Naive thymus-derived CD8-positive, alpha-beta T cell (primary cell): Measurements from ENCODE around the gene PDZD2. TPM values are rescaled to one million over a fixed set of nuclear protein-coding genes. Genes with fewer than 3 reads are reported as not detected.

Experiments
- ATAC-seq, 2 donors: fragments of 150-1000 bp; cut with Tn5 transposase in 1 of 2; sonication (Bioruptor Pico), chemical (Tn5 transposase) in 1 of 2; 1 replicate in 1 of 2; 2 replicates in 1 of 2; pipeline ENCODE4 v1.10.0; 2021; ENCODE audit warnings: mild to moderate bottlenecking in 2 of 2, moderate library complexity in 2 of 2
- POLR2A ChIA-PET: fragments of 350-600 bp; sonication (Branson Sonifier 250); formaldehyde crosslinking; loops from one replicate; lab custom pipeline; 2021; ENCODE audit warnings: antibody characterized with exemption; lab: Charles Lee
- DNase-seq, 10 donors: peaks; one replicate each; pipeline versions ENCODE4 v3.0.0 to v3.0.0-alpha.2; 2020 to 2022
- H3K27ac Mint-ChIP-seq, 10 donors: one replicate each; pipeline ENCODE4 v1.8.0; 2020 to 2022; ENCODE audit warnings: mild to moderate bottlenecking in 10 of 10, mixed read lengths in 10 of 10, moderate library complexity in 4 of 10, inconsistent platforms in 1 of 10
- H3K27me3 Mint-ChIP-seq, 5 donors: one replicate each; pipeline ENCODE4 v1.8.0; 2021 to 2022; ENCODE audit warnings: mixed read lengths in 5 of 5
- H3K36me3 Mint-ChIP-seq, 3 donors: one replicate each; pipeline ENCODE4 v1.8.0; 2020 to 2022; ENCODE audit warnings: mixed read lengths in 3 of 3, mild to moderate bottlenecking in 2 of 3, inconsistent platforms in 1 of 3
- H3K4me1 Mint-ChIP-seq, 4 donors: one replicate each; pipeline ENCODE4 v1.8.0; 2021 to 2022; ENCODE audit warnings: mixed read lengths in 4 of 4
- H3K4me3 Mint-ChIP-seq, 10 donors: one replicate each; pipeline ENCODE4 v1.8.0; 2020 to 2022; ENCODE audit warnings: mild to moderate bottlenecking in 10 of 10, mixed read lengths in 10 of 10, moderate library complexity in 6 of 10, inconsistent platforms in 1 of 10
- H3K9me3 Mint-ChIP-seq, 9 donors: one replicate each; pipeline ENCODE4 v1.8.0; 2020 to 2022; ENCODE audit warnings: mixed read lengths in 9 of 9, mild to moderate bottlenecking in 3 of 9, inconsistent platforms in 1 of 9, moderate library complexity in 1 of 9
- polyA plus RNA-seq, 3 donors: library from polyadenylated mRNA; unstranded; fragments of 300-500 nt; fragmentation: Illumina TruSeq; gene quantifications; one replicate each; pipeline ENCODE4 v1.2.3, GENCODE V29; 2021
- total RNA-seq, 8 experiments: library from RNA in 2 of 8; stranded (reverse) in 2 of 8; gene quantifications; one replicate each; pipeline ENCODE4 v1.2.3 and lab custom pipeline; 2021 to 2026

PDZD2 gene
- total and polyA plus RNA-seq, 5 experiments from 2014 or later: 0.73 to 1.7 (median 1.3) TPM; not detected in 1

DNA sequence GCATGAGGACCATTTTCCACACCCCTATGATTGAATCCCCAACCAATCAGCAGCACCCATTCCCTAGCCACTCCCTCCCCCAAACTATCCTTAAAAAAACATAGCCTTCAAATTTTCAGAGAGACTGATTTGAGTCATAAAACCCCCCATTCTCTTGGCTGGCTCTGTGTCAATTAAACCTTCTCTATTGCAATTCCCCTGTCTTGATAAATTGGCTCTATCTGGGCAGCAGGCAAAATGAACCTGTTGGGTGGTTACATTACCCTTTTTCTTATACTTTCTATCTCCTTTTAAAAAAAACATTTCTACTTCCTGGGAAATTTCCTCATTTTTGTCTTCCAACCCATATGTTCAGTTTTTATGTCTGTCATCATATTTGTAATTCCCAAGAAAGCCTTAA lies 220.2 kb downstream of the PDZD2 start:
- Mint-ChIP-seq H3K4me3 (no peak overlapping the region), H3K4me1 (peaks cover 23 to 42% (median 32%) of the 10 kb centered on the region in 4 donors)

DNA sequence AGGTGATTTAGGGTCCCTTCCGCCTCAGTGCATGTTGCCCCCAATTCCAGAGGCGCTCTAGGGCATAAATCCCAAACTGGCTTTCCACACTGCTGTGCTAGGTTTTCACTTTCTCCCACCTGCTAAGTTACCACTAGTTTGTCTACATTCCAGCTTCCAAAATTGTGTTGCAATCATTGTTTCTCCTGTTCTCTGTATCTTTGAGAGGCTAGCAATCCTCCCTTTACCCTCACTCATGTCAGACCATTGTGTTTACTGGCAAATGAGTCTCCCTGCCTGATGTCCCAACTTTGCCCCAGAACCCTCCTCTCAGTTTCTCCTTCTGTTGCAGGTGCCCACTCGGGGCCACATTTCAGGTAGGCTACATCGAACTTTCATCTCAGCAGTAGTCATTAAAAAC lies 221.3 kb downstream of the PDZD2 start:
- Mint-ChIP-seq H3K36me3 (peaks cover 0 to 25% (median 16%) of the 10 kb centered on the region in 3 donors), H3K27me3 (peaks cover 0 to 20% (median 0%) of the 10 kb centered on the region in 5 donors), H3K27ac (peak overlapping the region in 4 of 10 donors; percentile 40 to 87 (median 82)), H3K4me1 (peaks cover 18 to 44% (median 24%) of the 10 kb centered on the region in 4 donors), H3K9me3 (peaks cover 0 to 33% (median 22%) of the 10 kb centered on the region in 9 donors), H3K4me3 (no peak overlapping the region)
- no peak for ATAC-seq
- POLR2A ChIA-PET: no interaction called here
- DNase-seq: no peak

More for the DNA sequence above, 220.2 kb downstream of the PDZD2 start:
- DNase-seq (no peak), ATAC-seq (no peak)
- Mint-ChIP-seq H3K36me3 (peaks cover 0 to 25% (median 16%) of the 10 kb centered on the region in 3 donors), H3K27ac (peak overlapping the region in 2 of 10 donors; percentile 11 to 63), H3K9me3 (peaks cover 0 to 33% (median 22%) of the 10 kb centered on the region in 9 donors), H3K27me3 (peaks cover 0 to 26% (median 4%) of the 10 kb centered on the region in 5 donors)
- POLR2A ChIA-PET: no interaction called here

DNA sequence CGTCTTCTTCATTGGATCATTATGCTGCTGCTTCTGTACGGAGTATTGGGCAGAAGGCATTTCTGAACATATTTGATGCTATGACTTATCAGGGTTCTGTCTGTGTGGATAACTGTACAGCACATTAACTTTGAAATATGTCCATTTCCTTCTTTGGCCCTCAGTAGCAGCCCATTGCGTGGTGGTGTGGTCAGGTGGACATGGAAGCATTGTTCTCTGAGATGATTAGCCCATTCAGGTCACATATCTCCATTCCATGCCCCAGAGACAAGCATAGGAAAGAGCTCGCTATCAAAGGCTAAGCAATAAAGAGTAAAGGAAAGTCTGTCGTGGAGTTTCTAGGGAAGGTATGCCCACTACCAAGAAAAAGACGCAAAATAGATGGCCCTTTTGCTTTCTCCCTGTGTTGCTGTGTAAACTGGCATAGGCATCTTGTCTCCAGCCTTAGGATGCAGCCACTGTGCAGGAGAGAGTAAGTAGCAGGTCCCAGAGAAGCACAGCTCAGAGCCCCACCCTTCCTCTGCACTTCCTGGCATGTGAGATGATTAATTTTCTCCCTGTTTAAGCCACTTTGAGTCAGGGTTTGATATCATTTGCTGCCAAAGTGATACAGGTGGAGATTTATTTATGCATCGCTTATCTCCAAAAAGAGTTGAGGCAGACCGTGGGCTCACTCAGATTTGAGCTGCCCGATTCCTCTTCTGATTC lies 221.9 kb downstream of the PDZD2 start:
- H3K27ac Mint-ChIP-seq: peak overlapping the region in 8 of 10 donors; percentile 9 to 85 (median 72)
- DNase-seq: no peak
- peaks cover 15 to 42% (median 22%) of the 10 kb centered on the region in 4 donors for H3K4me1 Mint-ChIP-seq

DNA sequence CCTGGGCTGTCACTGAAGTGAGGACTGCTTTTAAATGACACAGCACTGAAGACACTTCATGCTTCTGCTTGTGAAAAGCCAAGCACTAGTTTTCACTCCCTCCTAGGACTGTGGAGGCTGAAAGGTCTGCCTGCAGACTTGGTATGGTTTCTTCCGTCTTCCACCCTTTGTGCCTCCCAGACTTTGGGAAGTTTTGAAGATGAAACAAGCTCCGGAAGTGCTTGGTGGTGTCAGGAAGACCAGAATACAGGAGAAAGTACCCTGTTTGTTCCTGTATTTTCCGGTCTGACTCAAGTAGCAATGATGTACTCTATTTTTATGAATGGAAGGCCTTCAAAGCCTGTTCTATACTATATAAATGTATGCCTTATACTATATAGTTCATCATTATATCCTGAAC lies 222.7 kb downstream of the PDZD2 start:
- peak overlapping the region in 8 of 10 donors; percentile 9 to 85 (median 72) for H3K27ac Mint-ChIP-seq
- H3K4me3 Mint-ChIP-seq: peak overlapping the region in 9 of 10 donors; percentile 32 to 63 (median 40)
- POLR2A ChIA-PET: no interaction called here
- H3K27me3 Mint-ChIP-seq: peaks cover 0 to 11% (median 0%) of the 10 kb centered on the region in 5 donors
- peaks cover 0 to 25% (median 16%) of the 10 kb centered on the region in 3 donors for H3K36me3 Mint-ChIP-seq
- peaks cover 19 to 49% (median 29%) of the 10 kb centered on the region in 4 donors for H3K4me1 Mint-ChIP-seq
- no peak for ATAC-seq
- H3K9me3 Mint-ChIP-seq: peaks cover 0 to 33% (median 22%) of the 10 kb centered on the region in 9 donors
- no peak for DNase-seq

More for the DNA sequence above, 221.9 kb downstream of the PDZD2 start:
- Mint-ChIP-seq H3K9me3 (peaks cover 0 to 33% (median 22%) of the 10 kb centered on the region in 9 donors), H3K27me3 (peaks cover 0 to 15% (median 0%) of the 10 kb centered on the region in 5 donors), H3K36me3 (peaks cover 0 to 25% (median 16%) of the 10 kb centered on the region in 3 donors), H3K4me3 (peak overlapping the region in 9 of 10 donors; percentile 6 to 63 (median 40))
- peak in 1 of 2 donors; percentile 57 for ATAC-seq
- POLR2A ChIA-PET: no interaction called here

DNA sequence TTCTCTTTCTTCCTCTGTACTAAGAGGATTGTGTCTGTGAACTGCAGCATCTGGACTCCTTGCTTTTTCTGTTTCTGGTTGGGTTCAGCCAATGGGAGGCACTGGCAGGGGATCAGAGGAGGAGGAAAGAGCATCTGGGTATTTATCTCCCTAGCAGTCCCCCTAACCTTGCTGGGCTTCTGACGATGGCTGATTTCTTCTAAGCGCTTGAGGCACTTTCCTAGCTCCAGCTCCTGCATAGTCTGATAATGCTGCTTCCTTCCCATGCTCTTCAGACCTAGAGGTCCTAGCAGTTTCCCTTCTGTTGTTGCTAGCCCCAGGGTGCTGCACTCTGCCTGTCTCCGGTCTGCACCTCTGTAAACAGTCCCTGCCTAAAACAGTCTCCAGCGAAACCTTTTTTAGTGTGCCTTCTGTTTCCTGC lies 225.1 kb downstream of the PDZD2 start:
- peak overlapping the region in 4 of 10 donors; percentile 10 to 59 (median 31) for H3K4me3 Mint-ChIP-seq
- H3K36me3 Mint-ChIP-seq: peaks cover 0 to 18% (median 14%) of the 10 kb centered on the region in 3 donors
- DNase-seq: no peak
- POLR2A ChIA-PET: interaction anchor here (0.6 to 5.5 kb wide), 4 partner anchors 10 to 213 kb away, joined by 3 to 53 read pairs (median 6); no protein-coding TSS in a partner anchor
- ATAC-seq: no peak
- H3K27ac Mint-ChIP-seq: peak overlapping the region in 8 of 10 donors; percentile 30 to 76 (median 60)
- peaks cover 0 to 19% (median 15%) of the 10 kb centered on the region in 9 donors for H3K9me3 Mint-ChIP-seq
- H3K27me3 Mint-ChIP-seq: peaks cover 0 to 4% (median 0%) of the 10 kb centered on the region in 5 donors
- H3K4me1 Mint-ChIP-seq: peaks cover 24 to 72% (median 42%) of the 10 kb centered on the region in 4 donors

DNA sequence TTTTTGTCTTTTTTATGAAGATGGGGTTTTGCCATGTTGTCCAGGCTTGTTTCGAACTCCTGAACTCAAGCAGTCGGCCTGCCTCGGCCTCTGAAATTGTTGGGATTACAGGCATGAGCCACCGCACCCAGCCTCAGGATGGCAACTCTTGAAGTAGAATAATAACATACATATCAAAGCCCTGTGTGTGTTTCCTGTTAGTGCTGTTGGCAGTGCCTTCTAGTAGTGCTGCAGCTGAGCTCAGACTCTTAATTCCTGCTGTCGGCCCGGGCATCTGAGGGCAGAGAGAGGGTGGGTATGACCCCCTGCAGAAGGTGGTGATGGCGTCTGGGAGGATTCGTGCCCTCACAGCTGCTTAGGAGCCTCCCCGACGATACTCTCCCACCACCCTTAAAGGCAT lies 227.2 kb downstream of the PDZD2 start:
- Mint-ChIP-seq H3K27ac (peak overlapping the region; percentile 90 to 98 (median 96)), H3K27me3 (peaks cover 0 to 7% (median 0%) of the 10 kb centered on the region in 5 donors), H3K36me3 (no peaks in the 10 kb centered on the region), H3K9me3 (no peaks in the 10 kb centered on the region), H3K4me3 (peak overlapping the region; percentile 78 to 95 (median 86)), H3K4me1 (peaks cover 19 to 77% (median 35%) of the 10 kb centered on the region in 4 donors)
- DNase-seq (peak in 6 of 10 donors; percentile 23 to 69 (median 44)), ATAC-seq (peak; percentile 60 to 70)
- POLR2A ChIA-PET: interaction anchor here (0.9 to 5.5 kb wide), 6 partner anchors 12 to 131 kb away, joined by 4 to 53 read pairs (median 6); no protein-coding TSS in a partner anchor

DNA sequence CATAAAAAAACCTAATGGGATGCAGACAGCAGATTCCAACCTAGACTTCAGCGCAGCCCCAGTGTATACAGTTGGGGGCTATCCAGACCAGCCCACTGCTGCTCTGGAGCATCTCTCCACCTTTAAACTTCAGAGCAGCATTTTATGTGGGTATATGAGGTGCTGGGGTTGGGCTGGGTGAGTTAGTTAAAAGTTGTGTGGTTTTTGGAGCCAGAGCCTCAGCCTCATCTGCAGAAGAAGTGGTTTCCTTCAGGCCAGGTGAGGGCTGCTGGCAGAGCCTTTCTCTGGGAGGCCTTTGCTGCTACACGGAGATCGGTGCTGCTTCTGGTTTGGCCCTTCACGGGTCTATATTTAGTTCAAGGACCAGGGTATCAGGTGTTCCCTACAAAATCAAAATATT lies 228.3 kb downstream of the PDZD2 start:
- POLR2A ChIA-PET: interaction anchor here (0.6 to 5.5 kb wide), 6 partner anchors 12 to 106 kb away, joined by 3 to 53 read pairs (median 6); no protein-coding TSS in a partner anchor
- DNase-seq: peak in 8 of 10 donors; percentile 6 to 72 (median 42)
- ATAC-seq: peak; percentile 87 to 88

DNA sequence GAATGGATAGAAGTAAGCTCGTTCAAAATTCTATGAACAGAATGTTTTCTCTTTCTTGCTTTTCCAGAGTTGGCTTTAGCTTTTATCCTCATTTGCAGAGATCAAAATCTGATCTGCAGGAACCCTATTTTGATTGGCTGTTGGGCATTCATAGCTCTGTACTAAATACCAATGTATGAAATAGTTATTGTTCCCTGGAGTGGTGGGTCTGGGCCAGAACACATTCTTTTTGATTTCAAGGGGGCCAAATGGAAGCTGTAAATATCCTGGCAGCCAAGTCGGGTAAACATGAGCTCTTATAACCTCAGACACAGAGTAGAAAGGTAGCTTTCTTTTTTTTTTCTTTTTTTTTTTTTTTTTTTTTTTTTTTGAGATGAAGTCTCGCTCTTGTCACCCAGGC lies 241.5 kb downstream of the PDZD2 start:
- POLR2A ChIA-PET: interaction anchor here (0.8 kb wide), 1 partner anchor 28 kb away, joined by 4 read pairs; no protein-coding TSS in a partner anchor
- no peak for ATAC-seq

More for the DNA sequence above, 228.3 kb downstream of the PDZD2 start:
- H3K27me3 Mint-ChIP-seq: peaks cover 0 to 7% (median 0%) of the 10 kb centered on the region in 5 donors
- H3K4me3 Mint-ChIP-seq: peak overlapping the region in 9 of 10 donors; percentile 80 to 95 (median 84)
- H3K9me3 Mint-ChIP-seq: no peaks in the 10 kb centered on the region
- peaks cover 16 to 76% (median 28%) of the 10 kb centered on the region in 4 donors for H3K4me1 Mint-ChIP-seq
- H3K27ac Mint-ChIP-seq: peak overlapping the region; percentile 85 to 98 (median 96)
- no peaks in the 10 kb centered on the region for H3K36me3 Mint-ChIP-seq

DNA sequence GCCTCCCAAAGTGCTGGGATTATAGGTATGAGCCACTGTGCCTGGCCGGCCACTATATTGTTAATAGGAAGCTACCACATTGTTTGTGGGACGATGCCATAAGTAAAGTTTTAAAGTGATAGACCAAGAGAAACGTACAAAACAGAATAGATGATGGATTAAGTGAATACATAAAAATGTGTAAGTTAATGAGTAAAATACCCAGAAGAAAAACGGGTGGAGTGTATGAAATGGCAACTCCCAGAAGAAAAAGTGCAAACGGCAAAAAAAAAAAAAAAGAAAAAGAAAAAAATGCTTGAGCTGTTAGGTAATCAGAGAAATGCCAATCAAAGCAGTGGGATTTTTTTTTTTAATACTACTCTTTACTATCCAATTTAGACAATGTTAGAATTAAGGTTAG lies 246.0 kb downstream of the PDZD2 start:
- peaks cover 0 to 2% (median 0%) of the 10 kb centered on the region in 3 donors for H3K36me3 Mint-ChIP-seq
- H3K9me3 Mint-ChIP-seq: no peaks in the 10 kb centered on the region
- H3K27me3 Mint-ChIP-seq: peaks cover 0 to 1% (median 0%) of the 10 kb centered on the region in 5 donors
- H3K4me1 Mint-ChIP-seq: peaks cover 0 to 4% (median under 1%) of the 10 kb centered on the region in 4 donors
- POLR2A ChIA-PET: interaction anchor here (0.9 kb wide), 1 partner anchor 18 kb away, joined by 3 read pairs; no protein-coding TSS in a partner anchor
- DNase-seq (no peak), ATAC-seq (no peak)
- H3K4me3 Mint-ChIP-seq: no peak overlapping the region
- H3K27ac Mint-ChIP-seq: no peak overlapping the region

More for the DNA sequence above, 241.5 kb downstream of the PDZD2 start:
- Mint-ChIP-seq H3K9me3 (no peaks in the 10 kb centered on the region), H3K4me3 (no peak overlapping the region), H3K36me3 (no peaks in the 10 kb centered on the region), H3K27me3 (no peaks in the 10 kb centered on the region), H3K4me1 (no peaks in the 10 kb centered on the region), H3K27ac (no peak overlapping the region)
- no peak for DNase-seq

DNA sequence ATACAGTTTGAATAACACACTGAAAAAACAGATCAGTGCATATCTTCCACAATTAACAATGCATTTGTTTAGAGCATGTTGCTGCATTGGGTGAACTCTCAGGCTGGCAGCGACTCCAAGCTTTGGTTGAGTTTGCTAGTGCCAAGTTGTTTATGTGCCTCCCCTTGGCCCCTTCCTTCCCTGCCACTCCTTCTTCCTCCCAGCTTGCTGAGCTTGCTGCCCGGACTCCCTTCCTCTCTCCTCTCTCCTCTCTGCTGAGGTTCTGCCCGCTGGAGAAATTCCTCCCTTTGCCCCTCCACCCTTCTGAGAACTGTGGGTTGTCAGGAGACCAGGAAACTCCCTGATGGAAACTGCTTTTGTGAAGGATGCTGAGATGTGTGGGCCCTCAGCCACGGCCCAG lies 247.3 kb downstream of the PDZD2 start:
- Mint-ChIP-seq H3K4me3 (no peak overlapping the region), H3K9me3 (no peaks in the 10 kb centered on the region), H3K36me3 (peaks cover 0 to 2% (median 0%) of the 10 kb centered on the region in 3 donors), H3K27me3 (peaks cover 0 to 1% (median 0%) of the 10 kb centered on the region in 5 donors), H3K27ac (peak overlapping the region in 2 of 10 donors; percentile 20 to 40), H3K4me1 (peaks cover 0 to 4% (median under 1%) of the 10 kb centered on the region in 4 donors)
- DNase-seq (no peak), ATAC-seq (no peak)
- POLR2A ChIA-PET: no interaction called here

DNA sequence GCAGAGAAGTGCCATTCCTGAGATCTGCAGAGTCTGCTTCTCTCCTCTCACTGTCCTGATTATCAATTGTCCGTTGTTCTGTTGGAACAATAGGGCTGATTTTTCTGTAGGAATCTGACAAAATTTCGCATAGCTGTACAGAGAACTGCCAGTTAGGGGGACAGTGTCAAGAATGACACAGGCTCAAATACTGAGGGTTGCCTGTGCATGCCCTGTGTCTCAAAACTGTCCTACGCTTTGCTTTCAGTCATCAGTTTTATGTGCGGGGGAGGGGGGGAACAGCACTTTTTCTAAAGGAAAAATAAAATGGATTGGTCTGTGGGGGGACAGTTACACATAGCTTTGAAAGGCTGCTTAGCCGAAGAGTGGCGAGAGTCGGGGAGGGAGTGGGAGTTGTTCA lies 248.6 kb downstream of the PDZD2 start:
- H3K27ac Mint-ChIP-seq: no peak overlapping the region

DNA sequence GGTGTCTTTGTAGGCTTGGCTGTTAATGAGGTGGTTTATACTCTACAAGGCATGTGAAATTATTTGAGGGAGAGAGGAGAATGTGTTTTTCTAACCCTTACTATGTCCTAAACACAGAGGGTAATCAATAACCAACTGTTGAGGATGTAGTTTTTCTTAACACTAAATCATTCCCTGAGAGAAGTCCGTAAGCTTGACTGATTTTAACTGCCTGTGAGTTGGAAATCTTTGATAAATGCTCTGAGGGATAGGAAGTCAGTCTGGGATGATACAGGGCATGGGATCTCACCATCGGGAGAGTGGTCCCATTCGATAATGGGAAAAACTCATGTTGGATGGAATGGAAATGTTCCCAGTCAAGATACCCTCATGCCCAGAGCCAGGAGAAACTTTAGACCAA lies 249.6 kb downstream of the PDZD2 start:
- peaks cover 0 to 2% (median 0%) of the 10 kb centered on the region in 3 donors for H3K36me3 Mint-ChIP-seq
- DNase-seq (no peak), ATAC-seq (no peak)
- no peaks in the 10 kb centered on the region for H3K9me3 Mint-ChIP-seq
- H3K27ac Mint-ChIP-seq: no peak overlapping the region
- no peak overlapping the region for H3K4me3 Mint-ChIP-seq
- H3K4me1 Mint-ChIP-seq: peaks cover 0 to 4% (median under 1%) of the 10 kb centered on the region in 4 donors
- peaks cover 0 to 1% (median 0%) of the 10 kb centered on the region in 5 donors for H3K27me3 Mint-ChIP-seq
- POLR2A ChIA-PET: interaction anchor here (0.5 kb wide), 1 partner anchor 9 kb away, joined by 7 read pairs; no protein-coding TSS in a partner anchor

More for the DNA sequence above, 248.6 kb downstream of the PDZD2 start:
- H3K4me1 Mint-ChIP-seq: peaks cover 0 to 4% (median under 1%) of the 10 kb centered on the region in 4 donors
- H3K4me3 Mint-ChIP-seq: no peak overlapping the region
- peaks cover 0 to 2% (median 0%) of the 10 kb centered on the region in 3 donors for H3K36me3 Mint-ChIP-seq
- no peaks in the 10 kb centered on the region for H3K9me3 Mint-ChIP-seq
- POLR2A ChIA-PET: no interaction called here
- DNase-seq (no peak), ATAC-seq (no peak)
- H3K27me3 Mint-ChIP-seq: peaks cover 0 to 1% (median 0%) of the 10 kb centered on the region in 5 donors
